SK-N-MC (cell line): Measurements from ENCODE around the gene KCNT1.

ENCODE experiments used
- DNase-seq: peaks from one replicate; pipeline ENCODE4 v3.0.0-alpha.2; 2011; ENCODE audit warnings: low read depth, low spot score
- H3K27ac ChIP-seq: fragments of 200-600 bp; sonication (generic); 2 replicates; pipeline ENCODE4 v1.5.1; 2016; ENCODE audit warnings: mixed run types
- H3K36me3 ChIP-seq: fragments of 200-600 bp; sonication (generic); 2 replicates; pipeline ENCODE4 v1.6.1; 2017; ENCODE audit warnings: antibody characterized with exemption, low read length, mixed read lengths; ENCODE audit not compliant: insufficient read depth
- H3K4me3 ChIP-seq: fragments of 200-600 bp; sonication (generic); 2 replicates; pipeline ENCODE4 v1.5.1; 2016
- H3K9ac ChIP-seq: fragments of 200-600 bp; sonication (generic); 2 replicates; pipeline ENCODE4 v1.8.0; 2017; ENCODE audit warnings: mixed run types, mixed read lengths; ENCODE audit not compliant: insufficient read length
- H3K9me3 ChIP-seq: fragments of 200-600 bp; sonication (generic); 2 replicates; pipeline ENCODE4 v1.6.1; 2017; ENCODE audit warnings: low read depth, mild to moderate bottlenecking, antibody characterized with exemption, low read length, moderate library complexity, mixed read lengths
- EZH2 ChIP-seq: fragments of 200-600 bp; sonication (generic); IDR thresholded peaks from one replicate; pipeline ENCODE4 v1.6.1; 2017; ENCODE audit warnings: antibody characterized with exemption
- FOXP2 ChIP-seq: optimal IDR thresholded peaks from 2 replicates; pipeline ENCODE3; 2011; ENCODE audit warnings: mild to moderate bottlenecking, moderate library complexity; ENCODE audit not compliant: insufficient read depth; ENCODE audit errors: extremely low read length, control extremely low read depth
- POLR2AphosphoS5 ChIP-seq: IDR thresholded peaks from 2 replicates; pipeline ENCODE4 v1.6.1; 2012; ENCODE audit warnings: mild to moderate bottlenecking, low read depth, low read length, borderline replicate concordance

KCNT1 gene

DNA sequence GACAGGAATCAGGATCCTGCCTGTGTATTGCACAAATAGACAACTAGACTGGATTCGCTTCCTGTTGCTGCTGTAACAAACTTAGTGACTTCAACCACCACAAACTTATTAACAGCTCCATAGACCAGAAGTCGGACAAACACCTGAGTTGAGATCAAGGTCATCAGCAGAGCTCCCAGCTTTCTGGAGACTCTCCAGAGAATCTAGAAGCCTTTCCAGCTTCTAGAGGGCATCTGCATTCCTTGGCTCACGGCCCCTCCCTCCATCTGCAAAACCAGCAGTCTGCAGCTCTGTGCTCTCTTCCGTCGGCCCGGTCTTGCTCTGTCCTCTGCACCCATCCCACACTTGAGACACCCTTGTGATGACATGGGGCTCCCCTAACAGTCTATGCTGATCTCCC lies 99.1 kb downstream of the KCNT1 start:
- Histone ChIP-seq H3K9me3 (no peaks in the 10 kb centered on the region), H3K9ac (no peak overlapping the region), H3K4me3 (no peak overlapping the region), H3K27ac (no peak overlapping the region), H3K36me3 (no peaks in the 10 kb centered on the region)
- no peak for DNase-seq
- TF ChIP-seq POLR2AphosphoS5: no peak
- no peak for TF ChIP-seq FOXP2
- no peak for TF ChIP-seq EZH2

DNA sequence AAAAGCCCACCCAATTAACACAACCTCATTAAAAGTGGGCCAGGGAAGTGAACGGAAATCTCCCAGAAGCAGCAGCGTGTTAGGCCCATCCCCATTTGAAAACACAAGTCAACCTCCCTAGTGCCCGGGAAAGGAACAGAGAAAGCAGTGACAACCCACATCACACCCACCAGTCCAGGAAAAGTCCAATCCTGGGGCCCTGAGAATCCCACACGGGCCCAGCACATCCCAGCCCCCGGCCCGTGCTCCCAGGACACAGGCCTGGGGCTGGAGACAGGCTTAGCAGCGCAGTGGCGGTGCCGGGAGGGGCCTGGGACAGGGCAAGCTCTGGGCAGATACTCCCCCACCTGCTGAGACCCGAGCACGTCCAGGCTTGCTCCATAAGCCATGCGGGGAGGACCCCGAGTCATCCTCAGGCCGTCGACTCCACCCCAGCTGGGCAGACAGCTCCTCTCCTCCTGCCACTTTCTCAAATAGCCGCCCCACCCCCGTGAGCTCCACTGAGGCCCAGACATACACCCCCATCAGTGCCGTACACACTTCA lies 101.0 kb downstream of the KCNT1 start:
- no peak overlapping the region for H3K4me3 ChIP-seq
- TF ChIP-seq EZH2 (no peak), FOXP2 (no peak), POLR2AphosphoS5 (no peak)
- no peaks in the 10 kb centered on the region for H3K36me3 ChIP-seq
- no peaks in the 10 kb centered on the region for H3K9me3 ChIP-seq
- DNase-seq: no peak
- H3K27ac ChIP-seq: no peak overlapping the region
- H3K9ac ChIP-seq: no peak overlapping the region

DNA sequence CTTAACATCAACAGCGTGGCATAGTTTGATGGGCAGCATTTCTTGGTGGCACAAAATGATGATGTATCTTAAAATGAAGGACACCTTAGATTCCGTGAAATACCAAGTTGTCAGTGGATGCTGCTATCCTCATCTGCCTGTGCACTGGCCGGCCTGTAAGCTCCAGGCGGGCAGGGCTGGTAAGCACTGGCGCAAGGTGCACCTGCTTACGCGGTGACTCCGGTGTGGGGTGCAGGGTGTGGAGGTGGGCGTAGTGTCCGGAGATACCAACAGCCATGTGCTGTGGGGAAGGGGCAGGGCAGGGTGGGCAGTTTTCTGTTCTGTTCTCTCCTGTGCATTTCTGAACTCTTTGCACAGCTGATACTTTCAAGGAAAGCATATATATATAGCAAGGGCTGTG lies 101.5 kb downstream of the KCNT1 start:
- Histone ChIP-seq H3K4me3 (no peak overlapping the region), H3K9me3 (no peaks in the 10 kb centered on the region), H3K36me3 (no peaks in the 10 kb centered on the region), H3K27ac (no peak overlapping the region), H3K9ac (no peak overlapping the region)
- DNase-seq: no peak
- TF ChIP-seq POLR2AphosphoS5 (no peak), EZH2 (no peak), FOXP2 (no peak)

DNA sequence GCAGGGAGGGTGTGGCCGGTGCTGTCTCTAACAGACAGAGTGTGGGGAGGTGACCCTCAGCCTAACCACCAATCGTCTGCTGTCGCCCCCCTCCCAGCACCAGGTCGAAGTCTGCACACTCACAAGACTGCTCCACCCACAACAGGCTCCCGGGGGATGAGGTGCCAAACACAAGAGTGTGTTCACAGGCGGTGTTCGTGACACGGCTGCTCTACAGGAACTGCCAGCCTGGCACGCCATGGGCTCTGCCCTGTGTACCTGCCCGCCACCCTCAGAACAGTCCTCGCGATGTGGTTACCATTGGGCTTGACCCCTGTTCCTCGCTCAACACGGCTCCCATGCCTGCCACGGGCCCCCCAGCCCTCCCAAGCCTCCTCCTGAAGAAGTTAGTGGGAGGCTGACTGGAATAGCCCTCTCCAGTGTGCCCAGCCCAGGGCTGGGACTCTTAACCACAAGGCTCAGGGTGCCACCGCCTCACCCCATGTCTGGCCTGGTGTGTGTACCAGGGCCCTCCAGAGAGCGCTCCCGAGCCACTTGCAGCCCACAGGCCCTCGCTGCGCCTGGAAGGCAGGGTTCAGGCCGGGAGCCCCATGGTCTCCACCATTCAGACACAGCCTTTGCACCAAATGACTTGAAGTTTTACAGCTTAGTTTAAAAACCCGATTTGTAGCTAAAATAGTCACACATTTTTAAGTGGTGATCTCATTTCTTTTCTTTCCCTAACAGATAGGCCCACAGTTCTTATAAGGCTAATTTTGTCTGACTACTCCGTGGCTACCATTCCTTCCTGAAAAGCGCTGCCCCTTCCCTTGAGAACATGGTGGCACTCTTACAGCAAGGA lies 102.8 kb downstream of the KCNT1 start:
- TF ChIP-seq EZH2: no peak
- TF ChIP-seq FOXP2: no peak
- TF ChIP-seq POLR2AphosphoS5: no peak
- no peaks in the 10 kb centered on the region for H3K9me3 ChIP-seq
- DNase-seq: no peak
- no peak overlapping the region for H3K4me3 ChIP-seq
- no peak overlapping the region for H3K27ac ChIP-seq
- H3K36me3 ChIP-seq: no peaks in the 10 kb centered on the region
- H3K9ac ChIP-seq: no peak overlapping the region

DNA sequence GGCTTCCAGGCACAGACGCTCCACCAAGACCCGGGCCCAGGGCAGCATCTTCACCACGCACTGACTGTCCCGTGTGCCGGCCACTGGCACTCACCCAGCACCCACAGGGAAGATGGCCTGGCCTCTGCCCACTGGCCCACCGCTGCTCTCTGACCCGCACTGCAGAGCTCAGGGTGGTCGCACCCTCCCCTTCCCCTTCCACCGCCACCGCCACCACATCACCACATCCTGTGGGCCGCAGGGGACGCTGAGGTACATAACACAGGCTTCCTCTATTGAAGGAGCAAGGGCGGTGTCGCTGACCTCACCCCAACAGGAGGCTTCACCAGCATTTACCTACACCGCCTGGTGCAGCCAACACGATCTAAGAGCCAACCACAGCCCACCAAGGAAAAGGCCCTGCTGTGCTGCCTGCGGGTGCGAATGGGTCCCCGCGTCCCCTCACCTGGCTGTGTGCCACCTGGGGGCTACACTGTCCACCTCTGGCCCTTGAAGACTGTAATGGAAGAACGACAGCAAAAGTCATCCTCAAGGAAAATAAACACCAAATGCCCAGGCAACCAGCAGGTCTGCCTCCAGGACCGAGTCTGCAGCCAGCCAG lies 103.5 kb downstream of the KCNT1 start:
- Histone ChIP-seq H3K9ac (no peak overlapping the region), H3K9me3 (no peaks in the 10 kb centered on the region), H3K36me3 (no peaks in the 10 kb centered on the region), H3K27ac (no peak overlapping the region), H3K4me3 (no peak overlapping the region)
- TF ChIP-seq FOXP2: no peak
- TF ChIP-seq POLR2AphosphoS5: no peak
- no peak for TF ChIP-seq EZH2
- DNase-seq: no peak

DNA sequence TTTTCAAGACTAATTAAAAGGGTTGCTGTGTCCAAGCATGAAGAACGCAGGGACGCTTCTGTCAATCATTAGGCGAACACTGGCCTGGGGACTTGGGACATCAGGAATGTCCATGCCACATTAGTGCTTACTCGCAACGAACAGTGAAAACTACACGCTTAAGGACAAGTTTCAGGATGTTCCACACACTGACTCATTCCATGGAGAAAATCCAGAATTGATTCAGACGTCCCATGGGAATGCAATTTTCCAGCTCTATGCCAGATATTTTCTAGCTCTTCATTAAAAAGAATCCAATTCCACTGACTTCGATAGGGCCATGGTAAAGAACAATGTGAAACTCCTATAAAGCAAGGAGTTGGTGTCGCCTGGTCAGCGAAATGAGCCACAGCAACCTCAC lies 107.2 kb downstream of the KCNT1 start:
- Histone ChIP-seq H3K36me3 (peaks cover 22% of the 10 kb centered on the region), H3K9ac (no peak overlapping the region), H3K27ac (no peak overlapping the region), H3K4me3 (no peak overlapping the region), H3K9me3 (no peaks in the 10 kb centered on the region)
- DNase-seq: no peak
- no peak for TF ChIP-seq FOXP2

DNA sequence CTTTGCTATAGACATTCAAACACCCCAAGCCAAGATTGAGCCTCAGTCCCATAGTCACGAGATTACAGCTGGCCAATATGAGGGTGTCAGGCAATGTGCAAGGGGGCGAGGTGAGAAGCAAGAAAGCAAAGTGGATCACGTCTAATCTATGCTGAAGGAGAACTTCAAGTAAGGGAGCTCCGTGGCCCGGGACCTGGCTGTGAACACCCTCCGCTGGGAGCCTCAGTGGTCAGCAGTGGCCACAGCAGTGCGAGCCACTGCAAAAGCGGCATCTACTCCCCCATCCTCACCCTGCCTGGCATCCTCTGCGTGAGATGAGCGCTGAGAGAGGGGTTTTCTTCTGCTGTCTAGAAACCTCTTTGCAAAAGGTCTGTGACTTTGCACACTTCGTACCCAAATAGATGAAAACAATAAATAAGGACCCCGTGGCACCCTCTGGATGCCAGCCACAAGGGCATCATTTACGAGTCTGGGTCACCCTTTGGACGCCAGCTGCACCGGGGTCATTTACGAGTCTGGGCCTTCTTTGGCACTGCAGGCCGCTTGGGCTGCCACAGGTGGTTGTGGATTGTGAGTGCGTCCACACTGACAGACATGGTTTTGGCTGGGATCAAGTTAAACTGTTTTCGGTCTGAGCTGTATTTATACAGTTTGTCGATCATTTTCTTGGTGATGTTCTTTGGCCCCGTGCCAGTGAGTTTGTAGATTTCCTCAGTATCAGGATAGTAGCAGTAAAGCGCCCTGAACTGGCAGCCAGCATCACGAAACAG lies 109.0 kb downstream of the KCNT1 start:
- Histone ChIP-seq H3K27ac (no peak overlapping the region), H3K36me3 (peaks cover 36% of the 10 kb centered on the region), H3K4me3 (no peak overlapping the region), H3K9ac (no peak overlapping the region), H3K9me3 (no peaks in the 10 kb centered on the region)
- no peak for TF ChIP-seq POLR2AphosphoS5
- no peak for TF ChIP-seq EZH2
- no peak for TF ChIP-seq FOXP2
- no peak for DNase-seq

DNA sequence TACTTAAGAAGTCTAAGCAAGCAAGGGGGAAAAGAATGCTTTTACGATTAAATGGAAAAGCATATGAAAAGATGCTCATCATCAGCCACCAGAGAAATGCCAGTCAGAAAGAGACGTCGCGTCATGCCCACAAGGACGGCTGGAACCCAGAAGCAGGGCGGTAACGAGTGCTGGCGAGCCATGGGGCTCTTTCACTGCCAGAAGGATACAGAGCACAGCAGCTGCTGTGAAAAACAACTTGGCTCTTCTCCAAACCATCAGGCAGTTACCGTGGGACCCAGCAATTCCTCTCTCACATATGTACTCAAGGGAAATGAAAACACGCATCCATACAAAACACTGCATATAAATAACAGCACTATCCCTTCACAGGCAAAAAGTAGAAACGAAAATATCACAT lies 109.8 kb downstream of the KCNT1 start:
- Histone ChIP-seq H3K27ac (no peak overlapping the region), H3K9me3 (no peaks in the 10 kb centered on the region), H3K9ac (no peak overlapping the region), H3K36me3 (peaks cover 41% of the 10 kb centered on the region), H3K4me3 (no peak overlapping the region)
- no peak for TF ChIP-seq FOXP2
- DNase-seq: no peak

DNA sequence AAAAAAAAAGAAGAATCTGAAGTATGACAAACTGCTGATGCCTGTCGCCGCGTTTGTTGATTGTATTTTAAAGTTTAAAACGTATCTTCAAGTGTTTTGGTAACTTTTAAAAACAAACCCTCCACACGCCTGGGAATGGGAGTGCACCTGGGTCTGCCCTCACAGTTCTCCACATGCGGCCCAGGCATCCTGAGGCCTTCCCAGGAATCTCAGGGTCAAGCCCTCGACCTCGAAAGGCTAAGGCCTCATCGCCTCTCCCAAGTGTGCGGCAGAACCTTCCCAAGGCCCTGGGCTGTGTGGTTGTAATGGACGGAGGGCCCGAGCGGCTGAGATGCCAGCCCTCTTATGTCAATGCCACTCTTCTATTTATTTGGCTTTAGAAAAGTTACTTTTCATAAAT lies 111.0 kb downstream of the KCNT1 start:
- Histone ChIP-seq H3K4me3 (no peak overlapping the region), H3K36me3 (peaks cover 52% of the 10 kb centered on the region), H3K9ac (no peak overlapping the region), H3K27ac (no peak overlapping the region), H3K9me3 (no peaks in the 10 kb centered on the region)
- no peak for TF ChIP-seq FOXP2
- no peak for TF ChIP-seq EZH2
- TF ChIP-seq POLR2AphosphoS5: no peak
- DNase-seq: no peak
